H1 (cell line): ENCODE data around the gene SLC25A47. TPM values are rescaled to one million over a fixed set of nuclear protein-coding genes. Genes with fewer than 3 reads are reported as not detected.

Experiments used
- CEBPB ChIP-seq: IDR thresholded peaks from 2 replicates; pipeline ENCODE4 v1.6.1; 2012; ENCODE audit warnings: low read depth, low read length
- CHD7 ChIP-seq: fragments of 300-600 bp; sonication (generic); IDR thresholded peaks from 2 replicates; pipeline ENCODE4 v1.7.1; 2012; ENCODE audit warnings: low read length, moderate library complexity, mild to moderate bottlenecking, inconsistent platforms; ENCODE audit not compliant: insufficient replicate concordance
- polyA plus RNA-seq, 7 experiments: library from polyadenylated mRNA; depleted of rRNA in 3 of 7; stranded (reverse) in 5 of 7; unstranded in 2 of 7; fragments of >200 nt in 5 of 7; fragments of 200-250 nt in 2 of 7; gene quantifications; 1 replicate in 5 of 7; 2 replicates in 1 of 7; 4 replicates in 1 of 7; pipeline versions ENCODE4 v1.2.1 to v1.2.3, GENCODE V29; 2011 to 2013; ENCODE audit warnings: missing spikeins in 2 of 7, mixed read lengths in 2 of 7
- total RNA-seq: library from RNA; stranded (reverse); fragmentation: NEBNext Ultra II Directional; extraction: Animal tissue kit (Norgen Biotek cat#: 25700); gene quantifications from 2 replicates; pipeline ENCODE4 v1.2.1, GENCODE V29; 2021

SLC25A47 gene
- total and polyA plus RNA-seq, 2 of the 8 experiments (the other 6 are each of a cell fraction or from before 2014, with no cell fraction given) = not detected

GRCh38 chr14:100359111-100359510 lies 36.0 kb downstream of the SLC25A47 start (continued):
- TF ChIP-seq CHD7 = no peak
- TF ChIP-seq CEBPB = no peak
